Thyroid gland (tissue), 4 donors: ENCODE measurements around the gene CCDC122. TPM values are rescaled to one million over a fixed set of nuclear protein-coding genes. Genes with fewer than 3 reads are reported as not detected.

Experiments used
- DNase-seq, 2 donors: peaks; one replicate each; pipeline ENCODE4 v3.0.0-alpha.2; 2019
- H3K27ac ChIP-seq, 3 donors: fragments of 200-600 bp; sonication (generic); 1 replicate in 2 of 3; 2 replicates in 1 of 3; pipeline ENCODE4 v1.5.1; 2016 to 2019; ENCODE audit warnings: mild to moderate bottlenecking in 1 of 3, moderate library complexity in 1 of 3
- H3K27me3 ChIP-seq: fragments of 200-600 bp; sonication (generic); one replicate; pipeline ENCODE4 v1.5.1; 2019
- H3K36me3 ChIP-seq, 2 donors: fragments of 200-600 bp; sonication (generic); one replicate each; pipeline ENCODE4 v1.5.1; 2016 to 2019
- H3K4me1 ChIP-seq, 2 donors: fragments of 200-600 bp; sonication (generic); one replicate each; pipeline ENCODE4 v1.5.1; 2017 to 2019
- H3K4me3 ChIP-seq, 3 donors: fragments of 200-600 bp; sonication (generic); replicated peaks in 1 of 3; 1 replicate in 2 of 3; 2 replicates in 1 of 3; pipeline ENCODE4 v1.5.1; 2016; ENCODE audit warnings: mild to moderate bottlenecking in 1 of 3
- H3K9me3 ChIP-seq: fragments of 200-600 bp; sonication (generic); one replicate; pipeline ENCODE4 v1.5.1; 2017
- POLR2A ChIP-seq, 2 donors: fragments of 450-650 bp; IDR thresholded peaks; one replicate each; pipeline ENCODE4 v1.6.1; 2017; ENCODE audit warnings: antibody characterized with exemption in 2 of 2, mild to moderate bottlenecking in 2 of 2, moderate library complexity in 1 of 2
- WGBS, 2 donors: methylation state at CpG; one replicate each; pipeline ENCODE4 v1.1.5; 2017; 5-methylcytosine and 5-hydroxymethylcytosine counted together
- intact Hi-C: fragments of 100-400 bp; cut with DNase I; formaldehyde crosslinking; loops from one replicate; pipeline ENCODE4 v1.15.1; 2023
- total RNA-seq, 4 donors: library from RNA; depleted of rRNA; stranded (reverse); fragments of >200 nt; gene quantifications; one replicate each; pipeline ENCODE4 v1.2.3, GENCODE V29; 2016
- TF ChIP-seq, protein P1 (sequence below), 6 experiments: fragments of 200-600 bp in 3 of 6; fragments of 450-650 bp in 3 of 6; sonication (generic) in 3 of 6; IDR thresholded peaks; one replicate each; pipeline ENCODE4 v1.5.1; 2016 to 2019; ENCODE audit warnings: antibody characterized with exemption in 6 of 6, mild to moderate bottlenecking in 2 of 6, inconsistent platforms in 1 of 6, moderate library complexity in 1 of 6

Gene CCDC122
- total RNA-seq, 4 donors from 2014 or later = 8.6 to 19.8 (median 10.6) TPM

DNA sequence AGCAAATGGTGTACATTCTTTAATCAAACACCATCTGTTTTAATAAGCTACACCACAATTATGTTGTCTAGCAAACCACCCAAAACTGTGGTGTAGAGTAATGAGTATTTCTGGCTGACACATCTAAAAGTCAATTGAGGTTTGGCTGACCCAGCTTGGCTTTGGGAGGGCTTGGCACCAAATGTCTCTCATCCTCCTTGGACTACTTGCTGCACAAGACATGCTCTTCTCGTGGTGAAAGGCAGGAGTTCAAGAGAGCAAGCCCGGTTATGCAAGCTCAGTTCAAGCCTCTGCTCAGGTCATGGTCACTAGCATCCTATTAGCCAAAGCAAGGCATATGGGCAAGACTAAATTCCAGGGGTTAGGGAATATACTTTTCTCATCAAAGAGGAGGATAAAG lies 37.3 kb upstream of the CCDC122 start:
- DNase-seq = no peak
- intact Hi-C loops = no loop called here
- Histone ChIP-seq H3K27me3 (no peaks in the 10 kb centered on the region), H3K4me1 (no peaks in the 10 kb centered on the region), H3K27ac (no peak overlapping the region), H3K9me3 (no peaks in the 10 kb centered on the region), H3K36me3 (no peaks in the 10 kb centered on the region), H3K4me3 (no peak overlapping the region)
- 17 to 60% methylated on average over 2 of the region's 2 CpGs for WGBS, 2 donors
- TF ChIP-seq POLR2A (IDR thresholded peaks at IDR 0.05) = no peak
- TF ChIP-seq, protein P1, sequence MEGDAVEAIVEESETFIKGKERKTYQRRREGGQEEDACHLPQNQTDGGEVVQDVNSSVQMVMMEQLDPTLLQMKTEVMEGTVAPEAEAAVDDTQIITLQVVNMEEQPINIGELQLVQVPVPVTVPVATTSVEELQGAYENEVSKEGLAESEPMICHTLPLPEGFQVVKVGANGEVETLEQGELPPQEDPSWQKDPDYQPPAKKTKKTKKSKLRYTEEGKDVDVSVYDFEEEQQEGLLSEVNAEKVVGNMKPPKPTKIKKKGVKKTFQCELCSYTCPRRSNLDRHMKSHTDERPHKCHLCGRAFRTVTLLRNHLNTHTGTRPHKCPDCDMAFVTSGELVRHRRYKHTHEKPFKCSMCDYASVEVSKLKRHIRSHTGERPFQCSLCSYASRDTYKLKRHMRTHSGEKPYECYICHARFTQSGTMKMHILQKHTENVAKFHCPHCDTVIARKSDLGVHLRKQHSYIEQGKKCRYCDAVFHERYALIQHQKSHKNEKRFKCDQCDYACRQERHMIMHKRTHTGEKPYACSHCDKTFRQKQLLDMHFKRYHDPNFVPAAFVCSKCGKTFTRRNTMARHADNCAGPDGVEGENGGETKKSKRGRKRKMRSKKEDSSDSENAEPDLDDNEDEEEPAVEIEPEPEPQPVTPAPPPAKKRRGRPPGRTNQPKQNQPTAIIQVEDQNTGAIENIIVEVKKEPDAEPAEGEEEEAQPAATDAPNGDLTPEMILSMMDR (IDR thresholded peaks at IDR 0.05) = no peak

DNA sequence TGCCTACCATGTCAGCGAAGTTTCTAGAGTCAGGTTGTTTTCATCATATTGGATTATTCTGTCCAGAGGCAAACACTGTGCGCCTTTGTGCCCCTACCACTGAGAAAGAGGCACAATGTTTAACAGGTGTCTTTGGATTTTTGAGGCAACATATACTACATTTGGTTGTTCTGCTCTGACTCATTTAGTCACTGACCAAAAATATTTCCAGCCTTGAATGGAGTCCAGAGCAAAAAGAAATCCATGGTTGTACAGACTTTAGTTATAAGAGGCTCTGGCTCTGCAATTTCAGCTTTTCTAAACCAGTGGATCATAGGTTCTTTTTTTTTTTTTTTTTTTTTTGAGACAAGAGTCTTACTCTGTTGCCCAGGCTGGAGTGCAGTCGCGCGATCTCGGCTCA lies 35.9 kb upstream of the CCDC122 start:
- H3K4me1 ChIP-seq = no peaks in the 10 kb centered on the region
- H3K27me3 ChIP-seq = no peaks in the 10 kb centered on the region
- intact Hi-C loops = no loop called here
- H3K9me3 ChIP-seq = no peaks in the 10 kb centered on the region
- H3K36me3 ChIP-seq = no peaks in the 10 kb centered on the region
- DNase-seq = no peak
- no peak overlapping the region for H3K27ac ChIP-seq
- H3K4me3 ChIP-seq = no peak overlapping the region
- 64 to 81% methylated on average over 6 of the region's 6 CpGs for WGBS, 2 donors
- no peak for TF ChIP-seq POLR2A (IDR thresholded peaks at IDR 0.05)

DNA sequence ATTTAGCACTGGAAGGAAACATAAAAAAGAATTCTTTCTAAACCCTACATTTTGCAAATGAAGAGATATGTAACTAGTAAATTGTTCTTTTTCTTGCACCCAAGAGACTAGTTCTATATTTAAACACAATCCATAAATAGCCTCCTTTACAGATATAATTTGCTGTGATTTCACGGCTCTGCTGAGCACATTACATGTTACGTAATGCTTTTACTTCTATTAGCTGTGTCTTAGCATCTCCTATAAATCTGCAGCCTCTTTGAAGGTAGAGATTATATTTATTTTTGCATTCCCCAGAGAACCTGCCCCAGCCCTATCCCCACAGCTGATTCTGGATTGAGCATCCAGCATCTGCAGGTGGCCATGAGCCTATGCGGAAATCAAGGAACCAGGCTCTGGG lies 32.3 kb upstream of the CCDC122 start:
- WGBS, 2 donors = 83 to 91% methylated on average over 2 to 3 of the region's 3 CpGs
- Histone ChIP-seq H3K36me3 (no peaks in the 10 kb centered on the region), H3K4me3 (no peak overlapping the region), H3K27me3 (no peaks in the 10 kb centered on the region), H3K9me3 (no peaks in the 10 kb centered on the region), H3K4me1 (no peaks in the 10 kb centered on the region), H3K27ac (no peak overlapping the region)
- intact Hi-C loops = no loop called here
- TF ChIP-seq, protein P1 (IDR thresholded peaks at IDR 0.05) = no peak
- TF ChIP-seq POLR2A (IDR thresholded peaks at IDR 0.05) = no peak
- DNase-seq = no peak

DNA sequence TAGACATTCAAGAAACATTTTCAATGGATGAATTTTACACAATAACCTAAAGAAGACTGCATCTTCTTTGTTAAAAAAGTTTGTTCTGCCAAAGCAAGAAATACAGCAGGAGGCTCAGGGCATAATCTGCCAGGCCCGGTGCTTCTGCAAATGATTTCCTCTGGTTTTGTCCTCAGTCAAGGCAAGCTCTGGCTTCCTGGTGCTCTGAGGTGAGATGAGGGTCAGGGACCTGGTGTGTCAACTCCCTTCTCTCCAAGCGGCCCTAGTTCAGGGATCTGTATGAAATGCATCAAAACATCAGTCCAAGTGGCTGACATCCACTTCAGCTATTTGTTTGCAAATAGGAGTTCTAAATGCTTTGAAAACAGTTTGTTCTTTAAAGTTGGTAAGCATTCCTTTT lies 31.7 kb upstream of the CCDC122 start:
- 64 to 76% methylated on average over 2 of the region's 2 CpGs for WGBS, 2 donors
- no peaks in the 10 kb centered on the region for H3K4me1 ChIP-seq
- DNase-seq = no peak
- TF ChIP-seq POLR2A (IDR thresholded peaks at IDR 0.05) = no peak
- TF ChIP-seq, protein P1 (IDR thresholded peaks at IDR 0.05) = no peak
- no peak overlapping the region for H3K4me3 ChIP-seq
- H3K9me3 ChIP-seq = no peaks in the 10 kb centered on the region
- H3K27ac ChIP-seq = no peak overlapping the region
- H3K27me3 ChIP-seq = no peaks in the 10 kb centered on the region
- intact Hi-C loops = no loop called here
- no peaks in the 10 kb centered on the region for H3K36me3 ChIP-seq

DNA sequence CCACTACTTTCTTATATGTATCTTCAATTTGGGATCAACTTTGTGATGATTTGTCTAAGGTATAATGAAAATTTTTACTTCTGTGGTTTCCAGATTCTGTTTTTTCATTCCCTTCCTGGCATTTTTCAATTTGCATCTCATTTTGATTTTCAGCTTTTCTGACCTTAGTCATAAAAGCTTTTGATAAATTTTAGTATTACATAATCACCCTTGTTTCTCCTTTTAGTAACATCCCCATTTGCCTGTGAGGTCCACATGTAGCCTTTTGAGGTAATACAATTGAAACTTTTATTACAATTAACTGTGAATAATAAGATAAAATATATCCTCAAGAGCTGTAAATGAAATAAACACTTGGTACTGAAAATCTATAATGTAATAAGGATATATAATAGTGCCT lies 31.3 kb upstream of the CCDC122 start:
- Histone ChIP-seq H3K4me1 (no peaks in the 10 kb centered on the region), H3K27me3 (no peaks in the 10 kb centered on the region), H3K36me3 (no peaks in the 10 kb centered on the region), H3K27ac (no peak overlapping the region), H3K9me3 (no peaks in the 10 kb centered on the region), H3K4me3 (no peak overlapping the region)
- no peak for DNase-seq
- TF ChIP-seq, protein P1 (IDR thresholded peaks at IDR 0.05) = no peak
- TF ChIP-seq POLR2A (IDR thresholded peaks at IDR 0.05) = no peak
- intact Hi-C loops = no loop called here
